ENCODE data around the gene ZKSCAN2.

GRCh38 chr16:25224731-25225319, 32.8 kb downstream of the ZKSCAN2 start:
- TF ChIP-seq CTCF (IDR thresholded peaks at IDR 0.05) (no peak), POLR2A (IDR thresholded peaks at IDR 0.05) (no peak)

Data from adrenal gland (tissue), 5 donors.